Measurements from ENCODE around the gene NEXN.

DNA sequence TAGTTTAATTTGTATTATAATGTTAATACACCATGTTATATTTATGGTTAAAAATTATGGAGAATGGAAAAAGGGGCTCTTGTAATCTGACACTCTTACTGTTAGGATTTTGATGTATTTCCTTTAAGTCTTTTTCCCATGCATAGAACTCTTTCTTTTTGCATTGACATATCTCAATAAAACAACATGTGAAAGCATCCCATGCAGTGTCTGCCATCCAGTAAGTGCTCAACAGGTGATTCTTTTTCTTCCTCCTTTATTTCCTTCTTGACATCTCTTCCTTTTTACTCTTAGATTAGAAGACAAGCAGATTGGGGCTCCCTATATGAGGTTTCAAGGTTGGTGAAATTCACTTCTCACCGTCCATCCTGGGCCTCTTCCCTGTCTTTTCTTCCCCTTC lies 2.8 kb downstream of the NEXN start:
- TF ChIP-seq CTCF (IDR thresholded peaks at IDR 0.05; ENCODE audit: low read depth, low read length) = no peak
- no peak for TF ChIP-seq EZH2phosphoT487 (IDR thresholded peaks at IDR 0.05; ENCODE audit: low read depth)
